GM23248 (cell line): ENCODE results near the gene RUNX3.

Experiments
- EZH2 ChIP-seq: fragments of 200-600 bp; sonication (generic); IDR thresholded peaks from 2 replicates; pipeline ENCODE4 v1.6.1; 2018; ENCODE audit warnings: antibody characterized with exemption, mild to moderate bottlenecking; ENCODE audit not compliant: insufficient read depth, poor library complexity, severe bottlenecking
- EZH2phosphoT487 ChIP-seq: fragments of 200-600 bp; sonication (generic); IDR thresholded peaks from 2 replicates; pipeline ENCODE4 v1.6.1; 2018; ENCODE audit warnings: antibody characterized with exemption, moderate library complexity, mild to moderate bottlenecking, low read depth; ENCODE audit not compliant: insufficient read depth

DNA sequence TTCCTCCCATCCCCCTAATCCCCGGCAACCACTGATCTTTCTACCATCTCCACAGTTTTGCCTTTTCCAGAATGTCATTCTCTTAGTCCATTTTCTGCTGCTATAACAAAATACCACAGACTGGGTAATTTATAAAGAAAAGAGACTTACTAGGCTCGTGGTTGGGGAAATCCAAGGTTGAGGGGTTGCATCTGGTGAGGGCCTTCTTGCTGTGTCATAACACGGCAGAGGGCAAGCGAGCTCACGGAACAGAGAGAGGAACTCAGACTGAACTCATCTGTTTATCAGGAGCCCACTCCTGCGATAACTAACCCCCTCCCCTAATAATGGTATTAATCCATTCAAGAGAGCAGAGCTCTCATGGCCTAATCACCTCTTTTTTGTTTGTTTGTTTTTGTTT, 52.0 kb downstream of the RUNX3 start:
- TF ChIP-seq EZH2phosphoT487 (no peak), EZH2 (no peak)
